ENCODE measurements around the gene BEAN1.

- TF ChIP-seq CTCF (conservative IDR thresholded peaks at IDR 0.05; ENCODE audit: low read depth, low read length) (no peak), EZH2 (IDR thresholded peaks at IDR 0.05; ENCODE audit: low read length, unreplicated experiment) (no peak)
These were observed 50.0 kb downstream of the BEAN1 start for GRCh38 chr16:66477028-66477515.

Measured in PC-3 (cell line).